NK-92 treated with Interleukin-12 subunit alpha and Interleukin-12 subunit beta, amount 100 ng/mL, for 24 hours (cell line): Measurements from ENCODE around the gene SLC17A6.

ENCODE experiments used
- DNase-seq: peaks from one replicate; lab custom pipeline; 2025; lab: John Stamatoyannopoulos, UW

SLC17A6 gene

GRCh38 chr11:22389526-22390282 lies 51.5 kb downstream of the SLC17A6 start:
- no peak for DNase-seq

GRCh38 chr11:22390283-22390655 lies 52.1 kb downstream of the SLC17A6 start:
- no peak for DNase-seq

GRCh38 chr11:22392561-22392960 lies 54.4 kb downstream of the SLC17A6 start:
- no peak for DNase-seq

- DNase-seq = no peak
These were observed 67.2 kb downstream of the SLC17A6 start for GRCh38 chr11:22405377-22405776.

- no peak for DNase-seq
These were observed 69.1 kb downstream of the SLC17A6 start for GRCh38 chr11:22407267-22407666.

GRCh38 chr11:22407921-22408320 lies 69.7 kb downstream of the SLC17A6 start:
- DNase-seq = no peak

GRCh38 chr11:22415476-22415875 lies 77.3 kb downstream of the SLC17A6 start:
- no peak for DNase-seq

GRCh38 chr11:22416462-22416861 lies 78.3 kb downstream of the SLC17A6 start:
- DNase-seq = no peak

GRCh38 chr11:22426915-22427314 lies 88.7 kb downstream of the SLC17A6 start:
- no peak for DNase-seq
